ENCODE results near the gene LDB3. TPM values are rescaled to one million over a fixed set of nuclear protein-coding genes. Genes with fewer than 3 reads are reported as not detected.

LDB3 gene
- polyA plus RNA-seq, 1 donor (not counting 4 experiments of a cell fraction or from before 2014, with no cell fraction given): 0.01 TPM

DNA sequence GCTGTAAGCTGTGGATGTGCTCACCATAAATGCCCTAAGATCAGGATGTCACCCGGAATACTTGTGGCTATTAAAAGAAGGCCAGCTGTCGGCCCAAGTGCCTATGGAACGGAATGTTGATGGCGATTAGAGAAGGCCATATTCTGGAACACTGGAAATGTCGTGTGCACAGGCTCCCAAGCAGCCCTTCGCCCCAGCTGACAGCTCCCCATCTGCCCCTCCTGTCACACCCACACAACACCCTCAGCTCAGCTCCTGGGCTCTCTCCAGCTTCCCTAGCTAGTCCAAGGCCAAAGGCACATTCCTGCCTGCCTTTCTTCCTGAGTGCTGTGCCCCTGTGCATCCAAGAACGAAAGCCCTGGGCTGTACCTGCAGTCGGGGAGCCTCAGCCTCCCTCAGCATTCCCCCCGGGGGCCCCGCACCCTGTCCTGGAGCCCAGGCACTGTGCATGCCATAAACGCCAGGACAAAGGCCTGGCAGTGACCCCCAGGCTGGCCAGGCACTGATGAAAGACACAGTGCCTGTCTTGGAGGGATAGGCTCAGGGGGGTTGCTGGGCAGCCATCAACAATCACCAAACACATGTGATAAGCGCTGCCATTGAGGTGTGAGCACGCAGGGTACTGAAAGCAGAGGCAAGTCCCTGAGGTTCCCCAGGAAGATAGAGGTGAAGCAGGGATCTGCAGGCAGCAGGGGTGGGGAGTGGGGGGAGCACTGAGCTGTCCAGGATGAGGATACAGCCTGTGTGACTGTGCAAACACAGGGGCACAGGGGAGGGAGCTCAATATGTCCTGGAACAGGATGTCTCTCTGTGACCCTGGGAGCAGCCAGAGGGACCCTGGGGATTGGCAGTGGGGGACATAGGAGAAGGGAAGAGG is 3.7 kb upstream of the LDB3 start:
- TF ChIP-seq EZH2 (IDR thresholded peaks at IDR 0.05; ENCODE audit: low read length): no peak
- TF ChIP-seq, protein P1, sequence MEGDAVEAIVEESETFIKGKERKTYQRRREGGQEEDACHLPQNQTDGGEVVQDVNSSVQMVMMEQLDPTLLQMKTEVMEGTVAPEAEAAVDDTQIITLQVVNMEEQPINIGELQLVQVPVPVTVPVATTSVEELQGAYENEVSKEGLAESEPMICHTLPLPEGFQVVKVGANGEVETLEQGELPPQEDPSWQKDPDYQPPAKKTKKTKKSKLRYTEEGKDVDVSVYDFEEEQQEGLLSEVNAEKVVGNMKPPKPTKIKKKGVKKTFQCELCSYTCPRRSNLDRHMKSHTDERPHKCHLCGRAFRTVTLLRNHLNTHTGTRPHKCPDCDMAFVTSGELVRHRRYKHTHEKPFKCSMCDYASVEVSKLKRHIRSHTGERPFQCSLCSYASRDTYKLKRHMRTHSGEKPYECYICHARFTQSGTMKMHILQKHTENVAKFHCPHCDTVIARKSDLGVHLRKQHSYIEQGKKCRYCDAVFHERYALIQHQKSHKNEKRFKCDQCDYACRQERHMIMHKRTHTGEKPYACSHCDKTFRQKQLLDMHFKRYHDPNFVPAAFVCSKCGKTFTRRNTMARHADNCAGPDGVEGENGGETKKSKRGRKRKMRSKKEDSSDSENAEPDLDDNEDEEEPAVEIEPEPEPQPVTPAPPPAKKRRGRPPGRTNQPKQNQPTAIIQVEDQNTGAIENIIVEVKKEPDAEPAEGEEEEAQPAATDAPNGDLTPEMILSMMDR (optimal IDR thresholded peaks at IDR 0.05 in 1 of 3, IDR thresholded peaks at IDR 0.05 in 1 of 3, conservative IDR thresholded peaks at IDR 0.05 in 1 of 3; ENCODE audit: extremely low read depth in 1 of 3, insufficient read depth in 2 of 3, low read length in 3 of 3): no peak
- FAIRE-seq: no peak

DNA sequence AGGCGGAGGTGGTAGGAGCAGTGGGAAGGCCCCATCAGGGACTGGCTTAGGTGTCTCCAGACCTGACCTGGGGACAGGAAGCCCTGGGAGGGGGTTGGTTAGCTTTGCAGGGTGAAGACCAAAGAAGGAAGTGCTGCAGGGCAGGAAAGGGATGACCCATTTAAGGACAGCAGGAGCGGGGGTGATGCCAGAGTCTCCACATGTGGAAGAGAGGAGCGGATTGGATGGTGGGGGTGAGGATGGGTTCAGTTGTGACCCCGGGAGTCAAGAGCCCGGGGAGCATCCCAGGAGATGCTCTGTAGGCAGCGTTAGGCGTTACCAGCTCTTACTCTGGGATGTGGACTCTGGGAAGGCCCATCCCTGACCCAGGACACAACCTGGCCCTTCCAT is 3.1 kb upstream of the LDB3 start:
- Histone ChIP-seq H3K9me1 (ENCODE audit: control insufficient read depth, extremely low read depth, insufficient read depth, low read length) (no peaks in the 10 kb centered on the region), H3K4me1 (ENCODE audit: control insufficient read depth, extremely low read depth, insufficient read depth, low read length) (no peaks in the 10 kb centered on the region), H4K20me1 (ENCODE audit: control insufficient read depth, extremely low read depth, insufficient read depth, low read length) (peaks cover 2% of the 10 kb centered on the region), H3K27ac (ENCODE audit: control insufficient read depth, insufficient read depth, low read length) (no peak overlapping the region), H3K9me3 (ENCODE audit: control insufficient read depth, low read depth, low read length) (no peaks in the 10 kb centered on the region), H2AFZ (ENCODE audit: control insufficient read depth, low read length) (no peak overlapping the region), H3K4me3 (ENCODE audit: control insufficient read depth in 2 of 3, extremely low read depth in 1 of 3, insufficient read depth in 2 of 3, low read depth in 1 of 3, low read length in 3 of 3) (no peak overlapping the region), H3K36me3 (ENCODE audit: control insufficient read depth in 2 of 2, extremely low read depth in 1 of 2, insufficient read depth in 2 of 2, low read length in 2 of 2) (no peaks in the 10 kb centered on the region), H3K9ac (ENCODE audit: control insufficient read depth, extremely low read depth, insufficient read depth, low read length) (no peak overlapping the region), H3K27me3 (ENCODE audit: control insufficient read depth, extremely low read depth, insufficient read depth, low read length) (peaks cover 14% of the 10 kb centered on the region), H3K79me2 (ENCODE audit: control insufficient read depth, insufficient read depth, low read length) (no peaks in the 10 kb centered on the region), H3K4me2 (ENCODE audit: control insufficient read depth, extremely low read depth, insufficient read depth, low read depth, low read length) (no peak overlapping the region)
- FAIRE-seq: no peak
- no peak for DNase-seq (ENCODE audit: low read depth, low spot score)
- dilution Hi-C loops (cut with MboI; ENCODE audit: extremely low pct_ligation_motif_present, low sequenced_read_pairs): no loop called here
- TF ChIP-seq EZH2 (IDR thresholded peaks at IDR 0.05; ENCODE audit: low read length): no peak
- TF ChIP-seq, protein P1 (optimal IDR thresholded peaks at IDR 0.05 in 1 of 3, IDR thresholded peaks at IDR 0.05 in 1 of 3, conservative IDR thresholded peaks at IDR 0.05 in 1 of 3; ENCODE audit: extremely low read depth in 1 of 3, insufficient read depth in 2 of 3, low read length in 3 of 3): no peak

More for the DNA sequence above, 3.7 kb upstream of the LDB3 start:
- Histone ChIP-seq H3K4me1 (ENCODE audit: control insufficient read depth, extremely low read depth, insufficient read depth, low read length) (no peaks in the 10 kb centered on the region), H3K27me3 (ENCODE audit: control insufficient read depth, extremely low read depth, insufficient read depth, low read length) (peaks cover 14% of the 10 kb centered on the region), H3K4me2 (ENCODE audit: control insufficient read depth, extremely low read depth, insufficient read depth, low read depth, low read length) (no peak overlapping the region), H3K9me3 (ENCODE audit: control insufficient read depth, low read depth, low read length) (no peaks in the 10 kb centered on the region), H2AFZ (ENCODE audit: control insufficient read depth, low read length) (no peak overlapping the region), H3K9me1 (ENCODE audit: control insufficient read depth, extremely low read depth, insufficient read depth, low read length) (no peaks in the 10 kb centered on the region), H3K36me3 (ENCODE audit: control insufficient read depth in 2 of 2, extremely low read depth in 1 of 2, insufficient read depth in 2 of 2, low read length in 2 of 2) (no peaks in the 10 kb centered on the region), H3K27ac (ENCODE audit: control insufficient read depth, insufficient read depth, low read length) (no peak overlapping the region), H3K4me3 (ENCODE audit: control insufficient read depth in 2 of 3, extremely low read depth in 1 of 3, insufficient read depth in 2 of 3, low read depth in 1 of 3, low read length in 3 of 3) (no peak overlapping the region), H3K79me2 (ENCODE audit: control insufficient read depth, insufficient read depth, low read length) (no peaks in the 10 kb centered on the region), H4K20me1 (ENCODE audit: control insufficient read depth, extremely low read depth, insufficient read depth, low read length) (peaks cover 2% of the 10 kb centered on the region), H3K9ac (ENCODE audit: control insufficient read depth, extremely low read depth, insufficient read depth, low read length) (no peak overlapping the region)
- dilution Hi-C loops (cut with MboI; ENCODE audit: extremely low pct_ligation_motif_present, low sequenced_read_pairs): no loop called here
- DNase-seq (ENCODE audit: low read depth, low spot score): no peak

Data from keratinocyte (primary cell).